H9 (cell line): ENCODE results near the gene SCYGR6. TPM values are rescaled to one million over a fixed set of nuclear protein-coding genes. Genes with fewer than 3 reads are reported as not detected.

Experiments used
- DNase-seq: peaks from one replicate; pipeline ENCODE4 v3.0.0-alpha.2; 2017
- H2AFZ ChIP-seq: one replicate; pipeline ENCODE4 v1.6.1; 2013; ENCODE audit warnings: mild to moderate bottlenecking, low read length, control low read depth, moderate library complexity
- H2AK5ac ChIP-seq: 2 replicates; pipeline ENCODE4 v1.6.1; 2013; ENCODE audit warnings: low read length, control low read depth, mixed read lengths; ENCODE audit not compliant: insufficient read length
- H2BK120ac ChIP-seq: one replicate; pipeline ENCODE4 v1.6.1; 2013; ENCODE audit warnings: low read depth, mild to moderate bottlenecking, low read length, control low read depth, inconsistent platforms; ENCODE audit not compliant: poor library complexity, severe bottlenecking
- H2BK12ac ChIP-seq: 2 replicates; pipeline ENCODE4 v1.6.1; 2013; ENCODE audit warnings: low read length, control low read depth, mixed read lengths, low read depth; ENCODE audit not compliant: insufficient read length
- H2BK15ac ChIP-seq: 2 replicates; pipeline ENCODE4 v1.6.1; 2013; ENCODE audit warnings: low read depth, low read length, control low read depth
- H2BK20ac ChIP-seq: one replicate; pipeline ENCODE4 v1.6.1; 2013; ENCODE audit warnings: low read depth, mild to moderate bottlenecking, low read length, control low read depth, inconsistent platforms; ENCODE audit not compliant: poor library complexity, severe bottlenecking
- H2BK5ac ChIP-seq: 2 replicates; pipeline ENCODE4 v1.6.1; 2013; ENCODE audit warnings: low read length, control low read depth, mixed read lengths; ENCODE audit not compliant: insufficient read length
- H3K14ac ChIP-seq: 2 replicates; pipeline ENCODE4 v1.6.1; 2013; ENCODE audit warnings: low read length, control low read depth; ENCODE audit not compliant: insufficient read depth
- H3K18ac ChIP-seq: 2 replicates; pipeline ENCODE4 v1.6.1; 2013; ENCODE audit warnings: low read depth, mild to moderate bottlenecking, mixed read lengths, low read length, control low read depth; ENCODE audit not compliant: insufficient read length
- H3K23ac ChIP-seq: 2 replicates; pipeline ENCODE4 v1.6.1; 2013; ENCODE audit warnings: low read length, control low read depth, mixed read lengths, low read depth; ENCODE audit not compliant: insufficient read length
- H3K23me2 ChIP-seq: 2 replicates; pipeline ENCODE4 v1.6.1; 2013; ENCODE audit warnings: low read depth, mild to moderate bottlenecking, mixed read lengths, low read length, control low read depth; ENCODE audit not compliant: insufficient read length, poor library complexity, severe bottlenecking
- H3K27ac ChIP-seq: 2 replicates; pipeline ENCODE4 v1.5.1; 2013; ENCODE audit warnings: low read length, control low read depth, mixed read lengths, low read depth; ENCODE audit not compliant: insufficient read length
- H3K27me3 ChIP-seq: 2 replicates; pipeline ENCODE4 v1.6.1; 2013; ENCODE audit warnings: low read length, control low read depth, inconsistent platforms; ENCODE audit not compliant: insufficient read depth
- H3K4ac ChIP-seq: 2 replicates; pipeline ENCODE4 v1.6.1; 2013; ENCODE audit warnings: low read depth, mild to moderate bottlenecking, control low read depth, inconsistent platforms, low read length, moderate library complexity
- H3K4me1 ChIP-seq: 2 replicates; pipeline ENCODE4 v1.6.1; 2013; ENCODE audit warnings: low read length, control low read depth, inconsistent platforms; ENCODE audit not compliant: insufficient read depth
- H3K4me2 ChIP-seq: 2 replicates; pipeline ENCODE4 v1.6.1; 2013; ENCODE audit warnings: low read length, control low read depth, mixed read lengths; ENCODE audit not compliant: insufficient read length, insufficient read depth
- H3K56ac ChIP-seq: 2 replicates; pipeline ENCODE4 v1.6.1; 2013; ENCODE audit warnings: low read depth, mild to moderate bottlenecking, mixed read lengths, low read length, control low read depth; ENCODE audit not compliant: insufficient read length
- H3K79me1 ChIP-seq: 2 replicates; pipeline ENCODE4 v1.6.1; 2013; ENCODE audit warnings: low read depth, mild to moderate bottlenecking, moderate library complexity, low read length, control low read depth, inconsistent platforms; ENCODE audit not compliant: insufficient read depth, poor library complexity, severe bottlenecking
- H3K79me2 ChIP-seq: 2 replicates; pipeline ENCODE4 v1.6.1; 2013; ENCODE audit warnings: low read length, control low read depth, inconsistent platforms; ENCODE audit not compliant: insufficient read depth
- H3K9ac ChIP-seq: 2 replicates; pipeline ENCODE4 v1.6.1; 2013; ENCODE audit warnings: low read length, control low read depth, mixed read lengths; ENCODE audit not compliant: insufficient read length; ENCODE audit errors: extremely low read depth
- H3K9me3 ChIP-seq: one replicate; pipeline ENCODE4 v1.6.1; 2013; ENCODE audit warnings: low read depth, low read length, inconsistent platforms; ENCODE audit not compliant: control insufficient read depth
- H3T11ph ChIP-seq: one replicate; pipeline ENCODE4 v1.6.1; 2013; ENCODE audit warnings: mild to moderate bottlenecking, low read length, control low read depth, inconsistent platforms
- H4K20me1 ChIP-seq: one replicate; pipeline ENCODE4 v1.6.1; 2013; ENCODE audit not compliant: control insufficient read depth, insufficient read length, insufficient read depth
- H4K5ac ChIP-seq: 2 replicates; pipeline ENCODE4 v1.6.1; 2013; ENCODE audit warnings: low read depth, mild to moderate bottlenecking, mixed read lengths, low read length, control low read depth; ENCODE audit not compliant: insufficient read length
- H4K8ac ChIP-seq: replicated peaks from 2 replicates; pipeline ENCODE4 v1.6.1; 2013; ENCODE audit warnings: low read length, control low read depth, mixed read lengths, low read depth; ENCODE audit not compliant: insufficient read length
- H4K91ac ChIP-seq: 2 replicates; pipeline ENCODE4 v1.6.1; 2013; ENCODE audit warnings: low read depth, mild to moderate bottlenecking, moderate library complexity, mixed read lengths, low read length, control low read depth; ENCODE audit not compliant: insufficient read length
- H3K27ac Mint-ChIP-seq, 3 experiments: 2 replicates in 2 of 3; 3 replicates in 1 of 3; pipeline ENCODE4 v1.8.0; 2020 to 2021; ENCODE audit warnings: mixed read lengths in 3 of 3, mild to moderate bottlenecking in 1 of 3, moderate library complexity in 1 of 3
- H3K27me3 Mint-ChIP-seq: 2 replicates; pipeline ENCODE4 v1.8.0; 2021; ENCODE audit warnings: low read depth, mild to moderate bottlenecking, moderate library complexity, mixed read lengths
- H3K36me3 Mint-ChIP-seq, 3 experiments: 2 replicates in 2 of 3; 3 replicates in 1 of 3; pipeline ENCODE4 v1.8.0; 2020 to 2021; ENCODE audit warnings: low read depth in 3 of 3, mixed read lengths in 3 of 3; ENCODE audit not compliant: insufficient read depth in 1 of 3
- H3K4me1 Mint-ChIP-seq, 2 experiments: 2 replicates each; pipeline ENCODE4 v1.8.0; 2020; ENCODE audit warnings: mixed read lengths in 2 of 2
- H3K4me3 Mint-ChIP-seq, 2 experiments: 2 replicates in 1 of 2; 3 replicates in 1 of 2; pipeline ENCODE4 v1.8.0; 2020 to 2021; ENCODE audit warnings: mild to moderate bottlenecking in 2 of 2, mixed read lengths in 2 of 2, moderate library complexity in 1 of 2
- H3K9me3 Mint-ChIP-seq, 2 experiments: 2 replicates in 1 of 2; 3 replicates in 1 of 2; pipeline ENCODE4 v1.8.0; 2020; ENCODE audit warnings: mild to moderate bottlenecking in 2 of 2, mixed read lengths in 2 of 2, moderate library complexity in 1 of 2
- WGBS: extraction: QIAGEN DNeasy Blood & Tissue Kit; methylation state at CpG from one replicate; pipeline ENCODE4 v1.1.7; 2013; ENCODE audit warnings: missing lambda C conversion rate, low lambda C conversion rate, mixed read lengths; ENCODE audit not compliant: insufficient read length; ENCODE audit errors: extremely low coverage; 5-methylcytosine and 5-hydroxymethylcytosine counted together
- total RNA-seq: library from RNA; stranded (reverse); gene quantifications from 2 replicates; pipeline ENCODE4 v1.2.1, GENCODE V29; 2021
- TF ChIP-seq, protein P1 (sequence below): fragments of 200-600 bp; sonication (generic); conservative IDR thresholded peaks from 3 replicates; pipeline ENCODE4 v1.8.0; 2021; ENCODE audit warnings: antibody characterized with exemption, mild to moderate bottlenecking

Gene SCYGR6
- total RNA-seq, 1 experiment from 2014 or later = not detected

DNA sequence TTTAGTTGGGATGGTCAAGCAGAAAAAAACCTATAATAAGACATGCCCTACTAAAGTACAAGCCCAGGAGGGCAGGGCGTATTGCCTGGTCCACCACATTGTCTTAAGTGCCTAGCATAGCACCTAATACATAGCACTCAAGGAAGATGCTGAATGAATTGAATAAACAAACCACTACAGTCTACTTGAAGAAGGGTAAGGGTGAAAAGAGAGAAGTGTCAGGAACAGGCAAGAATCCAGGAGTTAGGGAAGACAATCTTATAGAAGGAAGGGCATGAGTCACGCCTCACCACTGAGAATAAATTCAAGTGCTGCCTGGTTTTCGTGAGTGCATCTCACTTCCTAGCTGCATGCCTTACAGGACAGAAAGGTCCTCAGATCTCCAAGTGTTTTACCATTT is 20.6 kb downstream of the SCYGR6 start:
- Histone ChIP-seq H2BK120ac (no peak overlapping the region), H3K27me3 (no peaks in the 10 kb centered on the region), H3K9ac (no peak overlapping the region), H2AFZ (no peak overlapping the region), H2BK5ac (no peak overlapping the region), H2BK12ac (no peak overlapping the region), H4K5ac (no peak overlapping the region), H3K56ac (no peak overlapping the region), H3K18ac (no peak overlapping the region), H3T11ph (no peak overlapping the region), H3K4ac (no peak overlapping the region), H3K23ac (no peak overlapping the region), H3K14ac (no peak overlapping the region), H2AK5ac (no peak overlapping the region), H2BK15ac (no peak overlapping the region), H2BK20ac (no peak overlapping the region), H4K8ac (no peak overlapping the region), H3K27ac (no peak overlapping the region), H3K4me2 (no peak overlapping the region), H3K9me3 (no peaks in the 10 kb centered on the region), H4K91ac (no peak overlapping the region), H3K23me2 (no peaks in the 10 kb centered on the region), H3K4me1 (no peaks in the 10 kb centered on the region), H4K20me1 (no peaks in the 10 kb centered on the region), H3K79me1 (no peaks in the 10 kb centered on the region), H3K79me2 (no peaks in the 10 kb centered on the region)
- peaks cover 0 to 7% (median 5%) of the 10 kb centered on the region in 3 experiments; a peak in 5 of 7 replicates for H3K36me3 Mint-ChIP-seq
- WGBS = no CpG with 5 or more reads among the region's 3 CpGs
- H3K4me3 Mint-ChIP-seq = no peak overlapping the region
- TF ChIP-seq, protein P1, sequence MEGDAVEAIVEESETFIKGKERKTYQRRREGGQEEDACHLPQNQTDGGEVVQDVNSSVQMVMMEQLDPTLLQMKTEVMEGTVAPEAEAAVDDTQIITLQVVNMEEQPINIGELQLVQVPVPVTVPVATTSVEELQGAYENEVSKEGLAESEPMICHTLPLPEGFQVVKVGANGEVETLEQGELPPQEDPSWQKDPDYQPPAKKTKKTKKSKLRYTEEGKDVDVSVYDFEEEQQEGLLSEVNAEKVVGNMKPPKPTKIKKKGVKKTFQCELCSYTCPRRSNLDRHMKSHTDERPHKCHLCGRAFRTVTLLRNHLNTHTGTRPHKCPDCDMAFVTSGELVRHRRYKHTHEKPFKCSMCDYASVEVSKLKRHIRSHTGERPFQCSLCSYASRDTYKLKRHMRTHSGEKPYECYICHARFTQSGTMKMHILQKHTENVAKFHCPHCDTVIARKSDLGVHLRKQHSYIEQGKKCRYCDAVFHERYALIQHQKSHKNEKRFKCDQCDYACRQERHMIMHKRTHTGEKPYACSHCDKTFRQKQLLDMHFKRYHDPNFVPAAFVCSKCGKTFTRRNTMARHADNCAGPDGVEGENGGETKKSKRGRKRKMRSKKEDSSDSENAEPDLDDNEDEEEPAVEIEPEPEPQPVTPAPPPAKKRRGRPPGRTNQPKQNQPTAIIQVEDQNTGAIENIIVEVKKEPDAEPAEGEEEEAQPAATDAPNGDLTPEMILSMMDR = no peak
- no peaks in the 10 kb centered on the region for H3K27me3 Mint-ChIP-seq
- H3K4me1 Mint-ChIP-seq = peaks cover 0 to 8% of the 10 kb centered on the region in 2 experiments; a peak in 2 of 4 replicates
- H3K9me3 Mint-ChIP-seq = no peaks in the 10 kb centered on the region; a peak in 1 of 5 replicates
- H3K27ac Mint-ChIP-seq = no peak overlapping the region
- DNase-seq = no peak
